GM21367 (cell line): Measurements from ENCODE around the gene PTPRS.
"Not testable (repeated sequence)": the region's sequence is repeated elsewhere in the genome, so short reads cannot be mapped to it uniquely, and the experiment has no call there.

Source experiments
- ATAC-seq: cut with Tn5 transposase; IDR thresholded peaks from one replicate; pipeline ENCODE4 v1.9.1; 2021; ENCODE audit not compliant: unreplicated experiment

PTPRS gene

GRCh38 chr19:5340637-5341447 is at the start of gene PTPRS:
PTPRS (minus strand) TSS chr19:5340812; CDS start chr19:5286140, 54,672 bp downstream.
- ATAC-seq, result no peak

- no peak for ATAC-seq
Measured at GRCh38 chr19:5389353-5389752, 48.7 kb upstream of the PTPRS start.

- ATAC-seq, result no peak
Measured at GRCh38 chr19:5387472-5387871, 46.9 kb upstream of the PTPRS start.

GRCh38 chr19:5386841-5387240 is 46.2 kb upstream of the PTPRS start:
- ATAC-seq, result no peak

- not testable (repeated sequence) for ATAC-seq
Measured at GRCh38 chr19:5381197-5381596, 40.6 kb upstream of the PTPRS start.

GRCh38 chr19:5380215-5380919 is 39.8 kb upstream of the PTPRS start:
- ATAC-seq, result no peak

- no peak for ATAC-seq
Measured at GRCh38 chr19:5376928-5377327, 36.3 kb upstream of the PTPRS start.

GRCh38 chr19:5372572-5373200 is 32.1 kb upstream of the PTPRS start:
- ATAC-seq, result no peak

- ATAC-seq, result no peak
Measured at GRCh38 chr19:5369962-5370367, 29.4 kb upstream of the PTPRS start.

- no peak for ATAC-seq
Measured at GRCh38 chr19:5369304-5369703, 28.7 kb upstream of the PTPRS start.

GRCh38 chr19:5367530-5368133 is 27.0 kb upstream of the PTPRS start:
- no peak for ATAC-seq

GRCh38 chr19:5365905-5366304 is 25.3 kb upstream of the PTPRS start:
- no peak for ATAC-seq

- ATAC-seq, result no peak
Measured at GRCh38 chr19:5364674-5365073, 24.1 kb upstream of the PTPRS start.

- not testable (repeated sequence) for ATAC-seq
Measured at GRCh38 chr19:5361839-5362238, 21.2 kb upstream of the PTPRS start.

GRCh38 chr19:5361407-5361806 is 20.8 kb upstream of the PTPRS start:
- no peak for ATAC-seq

GRCh38 chr19:5360003-5360780 is 19.6 kb upstream of the PTPRS start:
- no peak for ATAC-seq

GRCh38 chr19:5358173-5358800 is 17.7 kb upstream of the PTPRS start:
- no peak for ATAC-seq

GRCh38 chr19:5357584-5357983 is 17.0 kb upstream of the PTPRS start:
- ATAC-seq, result no peak

GRCh38 chr19:5356918-5357317 is 16.3 kb upstream of the PTPRS start:
- ATAC-seq, result no peak

- no peak for ATAC-seq
Measured at GRCh38 chr19:5356428-5356827, 15.8 kb upstream of the PTPRS start.
